ENCODE data around the gene FLAD1. TPM values are rescaled to one million over a fixed set of nuclear protein-coding genes. Genes with fewer than 3 reads are reported as not detected.

Gene FLAD1
- total RNA-seq, 1 experiment from 2014 or later = 97.0 TPM

DNA sequence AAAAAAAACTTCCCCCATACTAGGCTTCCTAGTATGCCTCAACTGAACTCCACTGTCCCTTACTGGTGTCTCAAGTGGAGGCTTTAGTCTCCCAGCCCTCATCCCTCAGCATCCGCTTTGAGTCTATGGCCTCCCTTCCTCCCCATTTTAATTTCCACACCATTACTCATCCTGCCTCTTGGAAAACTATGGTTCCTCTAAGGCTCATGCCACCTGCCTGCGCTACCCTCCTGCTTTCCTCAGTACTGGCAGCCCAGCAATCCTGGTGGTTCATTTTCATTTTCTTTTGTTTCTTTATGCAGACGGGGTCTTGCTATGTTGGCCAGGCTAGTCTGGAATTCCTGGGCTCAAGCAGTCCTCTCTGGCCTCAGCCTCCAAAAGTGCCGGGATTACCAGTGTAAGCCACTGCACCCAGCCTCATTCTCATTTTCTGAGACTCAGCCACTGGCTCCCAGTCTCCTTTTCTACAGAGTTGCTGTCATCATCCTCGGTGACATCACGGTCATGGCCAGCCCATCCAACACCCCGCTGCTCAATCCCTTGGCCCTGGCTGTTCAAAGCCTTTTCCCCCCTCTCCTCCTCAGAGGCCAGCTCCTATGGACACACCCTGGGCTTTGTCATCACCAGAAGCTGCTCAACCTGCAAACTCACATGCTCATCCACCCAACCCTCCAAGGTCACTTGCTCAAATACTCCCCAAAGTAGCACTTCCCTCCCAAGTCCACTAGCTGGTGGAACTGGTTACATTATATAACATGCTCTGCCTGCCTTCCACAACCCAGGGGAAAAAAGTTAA, 44.3 kb upstream of the FLAD1 start:
- no peak overlapping the region for H3K4ac ChIP-seq (ENCODE audit: low read depth, low read length)
- H3K56ac ChIP-seq (ENCODE audit: insufficient read length, low read depth, low read length) = no peak overlapping the region
- H3K4me1 Mint-ChIP-seq = peaks cover 33 to 36% of the 10 kb centered on the region in 2 experiments
- no peaks in the 10 kb centered on the region; a peak in 2 of 5 replicates for H3K9me3 Mint-ChIP-seq
- no peak overlapping the region for H3K14ac ChIP-seq (ENCODE audit: insufficient read depth, low read length)
- TF ChIP-seq, protein P1, sequence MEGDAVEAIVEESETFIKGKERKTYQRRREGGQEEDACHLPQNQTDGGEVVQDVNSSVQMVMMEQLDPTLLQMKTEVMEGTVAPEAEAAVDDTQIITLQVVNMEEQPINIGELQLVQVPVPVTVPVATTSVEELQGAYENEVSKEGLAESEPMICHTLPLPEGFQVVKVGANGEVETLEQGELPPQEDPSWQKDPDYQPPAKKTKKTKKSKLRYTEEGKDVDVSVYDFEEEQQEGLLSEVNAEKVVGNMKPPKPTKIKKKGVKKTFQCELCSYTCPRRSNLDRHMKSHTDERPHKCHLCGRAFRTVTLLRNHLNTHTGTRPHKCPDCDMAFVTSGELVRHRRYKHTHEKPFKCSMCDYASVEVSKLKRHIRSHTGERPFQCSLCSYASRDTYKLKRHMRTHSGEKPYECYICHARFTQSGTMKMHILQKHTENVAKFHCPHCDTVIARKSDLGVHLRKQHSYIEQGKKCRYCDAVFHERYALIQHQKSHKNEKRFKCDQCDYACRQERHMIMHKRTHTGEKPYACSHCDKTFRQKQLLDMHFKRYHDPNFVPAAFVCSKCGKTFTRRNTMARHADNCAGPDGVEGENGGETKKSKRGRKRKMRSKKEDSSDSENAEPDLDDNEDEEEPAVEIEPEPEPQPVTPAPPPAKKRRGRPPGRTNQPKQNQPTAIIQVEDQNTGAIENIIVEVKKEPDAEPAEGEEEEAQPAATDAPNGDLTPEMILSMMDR (conservative IDR thresholded peaks at IDR 0.05) = no peak
- WGBS (ENCODE audit: extremely low coverage, insufficient read length, low lambda C conversion rate) = no CpG with 5 or more reads among the region's 7 CpGs
- H3K79me2 ChIP-seq (ENCODE audit: insufficient read depth, low read length) = no peaks in the 10 kb centered on the region
- H2BK5ac ChIP-seq (ENCODE audit: insufficient read length, low read length) = no peak overlapping the region
- H3K36me3 Mint-ChIP-seq (ENCODE audit: insufficient read depth in 1 of 3, low read depth in 3 of 3) = no peaks in the 10 kb centered on the region; a peak in 1 of 7 replicates
- 0 out of 7 replicates have a peak overlapping the region, but pooled peaks of 1 of the 3 experiments have one; percentile 11 for H3K27ac Mint-ChIP-seq
- peak overlapping the region in 1 of 2 experiments; percentile 53; a peak in 3 of 5 replicates for H3K4me3 Mint-ChIP-seq
- no peak for DNase-seq
- H2AK5ac ChIP-seq (ENCODE audit: insufficient read length, low read length) = no peak overlapping the region
- no peak overlapping the region for H2BK12ac ChIP-seq (ENCODE audit: insufficient read length, low read depth, low read length)
- no peak overlapping the region for H3K18ac ChIP-seq (ENCODE audit: insufficient read length, low read depth, low read length)
- H3K27me3 Mint-ChIP-seq (ENCODE audit: low read depth) = no peaks in the 10 kb centered on the region; the same call in 1 of the 2 replicates
- H4K20me1 ChIP-seq (ENCODE audit: control insufficient read depth, insufficient read depth, insufficient read length) = no peaks in the 10 kb centered on the region
- H3K4me2 ChIP-seq (ENCODE audit: insufficient read depth, insufficient read length, low read length) = no peak overlapping the region
- no peak overlapping the region for H2BK120ac ChIP-seq (ENCODE audit: low read depth, low read length, poor library complexity, severe bottlenecking)
- H4K5ac ChIP-seq (ENCODE audit: insufficient read length, low read depth, low read length) = no peak overlapping the region
- no peak overlapping the region for H3K9ac ChIP-seq (ENCODE audit: extremely low read depth, insufficient read length, low read length)
- no peaks in the 10 kb centered on the region for H3K79me1 ChIP-seq (ENCODE audit: insufficient read depth, low read depth, low read length, poor library complexity, severe bottlenecking)
- H3K23ac ChIP-seq (ENCODE audit: insufficient read length, low read depth, low read length) = no peak overlapping the region
- no peak overlapping the region for H3T11ph ChIP-seq (ENCODE audit: low read length)
- H4K91ac ChIP-seq (ENCODE audit: insufficient read length, low read depth, low read length) = no peak overlapping the region
- no peak overlapping the region for H2BK20ac ChIP-seq (ENCODE audit: low read depth, low read length, poor library complexity, severe bottlenecking)
- no peak overlapping the region for H3K27ac ChIP-seq (ENCODE audit: insufficient read length, low read depth, low read length)
- peaks cover 11% of the 10 kb centered on the region for H3K23me2 ChIP-seq (ENCODE audit: insufficient read length, low read depth, low read length, poor library complexity, severe bottlenecking)
- no peaks in the 10 kb centered on the region for H3K9me3 ChIP-seq (ENCODE audit: control insufficient read depth, low read depth, low read length)
- no peaks in the 10 kb centered on the region for H3K27me3 ChIP-seq (ENCODE audit: insufficient read depth, low read length)
- H2BK15ac ChIP-seq (ENCODE audit: low read depth, low read length) = no peak overlapping the region
- no peak overlapping the region for H4K8ac ChIP-seq (replicated peaks; ENCODE audit: insufficient read length, low read depth, low read length)
- H3K4me1 ChIP-seq (ENCODE audit: insufficient read depth, low read length) = peaks cover 3% of the 10 kb centered on the region
- no peak overlapping the region for H2AFZ ChIP-seq (ENCODE audit: low read length)

Data from H9 (cell line).